ENCODE data around the gene AP4S1.
"Not testable (repeated sequence)": the region's sequence is repeated elsewhere in the genome, so short reads cannot be mapped to it uniquely, and the experiment has no call there.

Gene AP4S1

GRCh38 chr14:31085027-31085426 lies 59.6 kb downstream of the AP4S1 start:
- no peak for DNase-seq (ENCODE audit: low read depth)

- DNase-seq (ENCODE audit: low read depth) = not testable (repeated sequence)
Observed at GRCh38 chr14:31086466-31086865, 61.0 kb downstream of the AP4S1 start.

- no peak for DNase-seq (ENCODE audit: low read depth)
Observed at GRCh38 chr14:31090883-31091764, 65.7 kb downstream of the AP4S1 start.

DNA sequence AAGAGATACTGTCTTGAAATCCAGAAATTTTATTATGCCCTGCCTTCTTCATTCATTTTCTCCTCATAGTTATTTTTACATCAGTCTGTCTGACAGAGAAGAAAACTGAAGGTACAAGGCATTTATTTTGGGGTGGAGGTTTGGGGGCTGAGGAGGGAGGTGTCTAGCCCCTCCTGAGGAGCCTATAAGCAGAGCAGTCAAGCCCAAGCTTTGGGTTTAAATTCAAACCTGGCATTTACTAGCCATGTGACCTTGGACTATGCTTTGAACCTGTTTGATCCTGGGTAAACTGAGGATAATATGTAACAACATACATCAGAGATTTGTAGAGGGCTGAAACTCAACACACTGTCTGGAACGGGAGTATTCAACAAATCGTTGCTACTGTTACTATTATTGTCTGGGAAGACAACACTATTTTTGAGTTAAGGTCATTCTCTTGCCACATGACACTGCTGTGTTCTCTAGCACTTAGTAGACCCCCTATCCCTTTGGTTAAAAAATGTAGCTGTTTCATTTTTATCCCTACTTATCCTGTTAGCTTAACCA lies 66.8 kb downstream of the AP4S1 start:
- DNase-seq (ENCODE audit: low read depth) = no peak

DNA sequence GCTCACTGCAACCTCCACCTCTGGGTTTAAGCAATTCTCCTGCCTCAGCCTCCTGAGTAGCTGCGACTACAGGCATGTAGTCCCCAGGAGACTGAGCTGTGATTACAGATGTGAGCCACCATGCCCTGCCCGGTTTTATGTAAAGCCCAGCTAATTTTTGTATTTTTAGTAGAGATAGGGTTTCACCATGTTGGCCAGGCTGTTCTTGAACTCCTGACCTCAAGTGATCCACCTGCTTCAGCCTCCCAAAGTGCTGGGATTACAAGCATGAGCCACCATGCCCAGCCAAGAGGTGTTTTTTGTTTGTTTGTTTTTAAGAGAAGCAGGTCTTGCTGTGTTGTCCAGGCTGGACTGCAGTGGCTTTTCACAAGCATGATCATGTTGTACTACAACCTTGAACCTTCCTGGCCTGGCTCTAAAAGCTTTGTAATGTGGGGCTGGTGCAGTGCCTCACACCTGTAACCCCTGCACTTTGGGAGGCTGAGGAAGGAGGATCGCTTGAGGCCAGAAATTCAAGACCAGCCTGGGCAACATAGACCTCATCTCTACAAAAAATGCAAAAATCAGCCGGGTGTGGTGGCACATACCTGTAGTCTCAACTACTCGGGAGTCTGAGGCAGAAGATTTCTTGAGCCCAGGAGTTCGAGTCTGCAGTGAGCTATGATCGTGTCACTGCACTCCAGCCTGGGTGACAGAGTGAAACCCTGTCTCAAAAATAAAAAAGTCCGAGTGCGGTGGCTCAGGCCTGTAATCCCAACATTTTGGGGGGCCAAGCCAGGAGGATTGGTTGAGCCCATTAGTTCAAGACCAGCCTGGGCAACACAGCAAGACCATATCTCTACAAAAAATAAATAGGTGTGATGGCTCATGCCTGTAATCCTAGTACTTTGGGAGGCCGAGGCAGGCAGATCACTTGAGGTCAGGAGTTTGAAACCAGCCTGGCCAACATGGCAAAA lies 68.7 kb downstream of the AP4S1 start:
- DNase-seq (ENCODE audit: low read depth) = not testable (repeated sequence)

DNA sequence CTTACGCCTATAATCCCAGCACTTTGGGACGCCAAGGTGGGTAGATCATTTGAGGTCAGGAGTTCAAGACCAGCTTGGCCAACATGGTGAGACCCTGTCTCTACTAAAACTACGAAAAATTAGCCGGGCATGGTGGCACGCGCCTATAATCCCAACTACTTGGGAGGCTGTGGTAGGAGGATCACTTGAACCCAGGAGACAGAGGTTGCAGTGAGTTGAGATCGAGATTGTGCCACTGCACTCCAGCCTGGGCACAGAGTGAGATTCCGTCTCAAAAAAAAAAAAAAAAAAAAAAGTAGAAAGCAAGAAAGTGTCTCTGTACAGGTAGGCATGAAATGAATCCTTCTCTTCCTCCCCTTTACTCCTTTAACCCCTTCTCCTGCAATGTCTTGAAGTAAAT lies 70.4 kb downstream of the AP4S1 start:
- DNase-seq (ENCODE audit: low read depth) = not testable (repeated sequence)

DNA sequence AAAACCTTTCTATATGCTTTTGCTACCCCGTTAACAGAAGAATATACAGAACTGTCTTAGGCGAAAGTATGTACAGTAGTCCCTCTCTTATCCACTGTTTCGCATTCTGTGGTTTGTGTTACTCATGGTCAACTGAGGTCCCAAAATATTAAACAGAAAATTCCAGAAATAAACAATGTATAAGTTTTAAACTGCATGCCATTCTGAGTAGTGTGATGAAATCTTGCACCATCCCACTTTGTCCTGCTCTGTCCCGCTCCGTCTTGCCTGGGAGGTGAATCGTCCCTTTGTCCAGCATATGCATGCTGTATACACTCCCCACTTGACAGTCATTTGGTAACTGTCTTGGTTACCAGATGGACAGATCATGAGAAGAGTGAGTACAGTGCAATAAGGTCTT lies 70.8 kb downstream of the AP4S1 start:
- DNase-seq (ENCODE audit: low read depth) = no peak

DNA sequence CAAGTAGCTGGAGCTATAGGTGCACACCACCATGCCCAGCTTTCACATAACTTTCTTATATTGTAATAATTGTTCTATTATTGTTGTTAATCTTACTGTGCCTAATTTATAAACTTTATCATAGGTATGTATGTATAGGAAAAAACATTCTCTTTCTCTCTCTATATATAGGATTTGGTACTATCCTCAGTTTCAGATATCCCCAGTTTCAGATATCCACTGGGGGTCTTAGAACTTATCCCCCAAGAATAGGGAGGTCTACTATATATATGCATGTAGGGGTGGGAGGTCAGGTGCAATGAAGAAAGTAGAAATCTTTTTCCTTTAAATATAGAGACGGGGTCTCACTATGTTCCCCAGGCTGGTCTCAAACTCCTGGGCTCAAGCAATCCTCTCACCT lies 71.6 kb downstream of the AP4S1 start:
- no peak for DNase-seq (ENCODE audit: low read depth)

DNA sequence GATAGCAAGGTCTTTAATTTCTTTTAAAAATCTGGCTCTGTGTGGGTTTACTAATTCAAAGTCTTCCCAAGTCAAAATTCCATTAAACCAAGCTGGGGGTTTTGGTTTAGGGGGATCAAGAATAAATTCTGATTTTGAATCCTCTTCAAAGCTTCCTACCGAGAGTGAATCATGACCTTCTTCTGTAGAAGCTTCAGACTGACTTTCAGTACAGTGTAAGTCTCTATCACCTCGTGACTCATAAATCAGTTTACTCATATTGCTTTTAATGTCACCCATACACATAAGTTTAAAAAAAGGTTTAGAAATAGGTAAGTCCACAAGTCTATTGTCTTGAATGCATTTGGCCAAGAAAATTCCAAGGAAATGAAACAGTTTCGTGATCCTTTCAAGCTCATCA lies 81.3 kb downstream of the AP4S1 start:
- no peak for DNase-seq (ENCODE audit: low read depth)

GRCh38 chr14:31109257-31109656 lies 83.8 kb downstream of the AP4S1 start:
- no peak for DNase-seq (ENCODE audit: low read depth)

GRCh38 chr14:31110872-31111271 lies 85.4 kb downstream of the AP4S1 start:
- DNase-seq (ENCODE audit: low read depth) = no peak

- DNase-seq (ENCODE audit: low read depth) = no peak
Observed at GRCh38 chr14:31113794-31114193, 88.3 kb downstream of the AP4S1 start.

- DNase-seq (ENCODE audit: low read depth) = no peak
Observed at GRCh38 chr14:31118892-31119291, 93.4 kb downstream of the AP4S1 start.

GRCh38 chr14:31122098-31122611 lies 96.7 kb downstream of the AP4S1 start:
- DNase-seq (ENCODE audit: low read depth) = no peak

DNA sequence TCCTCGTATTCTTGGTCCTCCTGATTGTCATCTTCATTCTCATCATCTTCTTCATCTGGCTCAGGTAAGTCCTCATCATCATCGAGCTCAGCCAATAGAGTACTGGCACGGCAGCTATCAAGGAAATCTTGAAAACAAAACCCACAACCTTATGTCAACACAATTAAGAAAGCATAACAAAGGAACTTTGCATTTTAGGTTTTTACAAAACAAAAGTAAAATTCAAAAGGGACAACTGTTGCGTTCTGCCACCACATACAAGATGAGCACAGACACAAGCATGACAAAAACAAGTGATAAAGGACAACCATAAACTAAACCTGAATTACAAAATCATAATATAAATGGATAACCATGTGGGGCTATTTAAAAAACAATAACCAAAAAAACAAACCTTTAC lies 97.5 kb downstream of the AP4S1 start:
- no peak for DNase-seq (ENCODE audit: low read depth)

- no peak for DNase-seq (ENCODE audit: low read depth)
Observed at GRCh38 chr14:31124197-31124596, 98.7 kb downstream of the AP4S1 start.

GRCh38 chr14:31125231-31125630 lies 99.8 kb downstream of the AP4S1 start:
- DNase-seq (ENCODE audit: low read depth) = no peak

GRCh38 chr14:31126680-31127079 lies 101.2 kb downstream of the AP4S1 start:
- no peak for DNase-seq (ENCODE audit: low read depth)

GRCh38 chr14:31127690-31128089 lies 102.2 kb downstream of the AP4S1 start:
- no peak for DNase-seq (ENCODE audit: low read depth)

- DNase-seq (ENCODE audit: low read depth) = no peak
Observed at GRCh38 chr14:31128601-31129526, 103.4 kb downstream of the AP4S1 start.

DNA sequence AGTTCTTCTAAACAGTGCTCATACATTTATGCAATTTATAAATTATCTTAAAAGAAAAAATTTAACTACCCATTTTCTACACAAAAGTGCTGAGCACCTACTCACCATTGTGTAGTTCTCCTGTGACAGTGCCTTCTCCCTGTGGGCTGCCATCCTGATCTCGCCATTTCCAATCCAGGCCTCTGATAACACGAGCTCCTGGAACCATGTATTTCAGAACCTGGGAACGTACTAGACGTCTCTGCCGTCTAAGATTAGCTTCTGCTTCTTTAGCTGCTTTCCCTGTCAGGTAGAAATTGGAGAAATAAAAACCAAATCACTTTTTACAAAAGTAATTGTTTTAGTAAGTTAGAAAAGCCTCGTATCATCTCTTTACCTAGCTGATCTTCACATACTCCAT lies 107.7 kb downstream of the AP4S1 start:
- no peak for DNase-seq (ENCODE audit: low read depth)

Measured in activated T-helper 1 cell treated with Interleukin-2 at 50 U/mL for 16 hours (primary cell).